Ovary (tissue), 9 donors: ENCODE results near the gene ZNF546. TPM values are rescaled to one million over a fixed set of nuclear protein-coding genes. Genes with fewer than 3 reads are reported as not detected.
"Not testable (repeated sequence)": the region's sequence is repeated elsewhere in the genome, so short reads cannot be mapped to it uniquely, and the experiment has no call there.

Experiments used
- DNase-seq, 5 donors: peaks; one replicate each; pipeline ENCODE4 v3.0.0-alpha.2; 2019 to 2020
- H3K27ac ChIP-seq, 2 donors: fragments of 200-600 bp; one replicate each; pipeline versions ENCODE4 v1.5.1 to v1.8.0; 2019 to 2022
- H3K27me3 ChIP-seq: fragments of 200-600 bp; one replicate; pipeline ENCODE4 v1.8.0; 2022
- H3K36me3 ChIP-seq: fragments of 200-600 bp; sonication (generic); one replicate; pipeline ENCODE4 v1.5.1; 2019
- H3K4me1 ChIP-seq: one replicate; pipeline ENCODE4 v1.8.1; 2013; ENCODE audit warnings: mild to moderate bottlenecking, moderate library complexity; ENCODE audit not compliant: insufficient read depth
- H3K4me3 ChIP-seq: fragments of 200-600 bp; sonication (generic); one replicate; pipeline ENCODE4 v1.5.1; 2017
- H3K9me3 ChIP-seq, 2 donors: fragments of 200-600 bp in 1 of 2; sonication (generic) in 1 of 2; one replicate each; pipeline versions ENCODE4 v1.5.1 to v1.8.1; 2013 to 2019; ENCODE audit warnings: mild to moderate bottlenecking in 1 of 2, moderate library complexity in 1 of 2
- EP300 ChIP-seq: sonication (generic); formaldehyde crosslinking; IDR thresholded peaks from one replicate; pipeline ENCODE4 v1.6.1; 2017; ENCODE audit warnings: antibody characterized with exemption
- POLR2A ChIP-seq: fragments of 450-650 bp; IDR thresholded peaks from one replicate; pipeline ENCODE4 v1.6.1; 2017; ENCODE audit warnings: antibody characterized with exemption, mild to moderate bottlenecking, moderate library complexity
- WGBS, 3 donors: extraction: QIAGEN DNeasy Blood & Tissue Kit in 1 of 3; methylation state at CpG; one replicate each; pipeline versions ENCODE4 v1.1.5 to v1.1.7; 2013 to 2017; 5-methylcytosine and 5-hydroxymethylcytosine counted together
- intact Hi-C, 4 donors: fragments of 100-400 bp; cut with DNase I; formaldehyde crosslinking; loops; one replicate each; pipeline versions ENCODE4 v1.11.0 to v1.15.1; 2022 to 2023
- polyA plus RNA-seq, 2 donors: library from polyadenylated mRNA; stranded (reverse); fragments of 200-250 nt in 1 of 2; fragments of 350-450 nt in 1 of 2; fragmentation: Illumina TruSeq in 1 of 2; extraction: RNeasy Lipid Tissue Mini Kit (QIAGEN cat#74804) in 1 of 2; gene quantifications; one replicate each; pipeline ENCODE4 v1.2.3, GENCODE V29; 2013 to 2014
- total RNA-seq, 7 donors: library from RNA; depleted of rRNA in 2 of 7; stranded (reverse); fragments of >200 nt in 2 of 7; fragmentation: NEBNext Ultra II Directional in 3 of 7; extraction: Animal tissue kit (Norgen Biotek cat#: 25700) in 3 of 7; gene quantifications; one replicate each; pipeline versions ENCODE4 v1.1.0 to v1.2.4, GENCODE V29; 2016 to 2023
- TF ChIP-seq, protein P1 (sequence below), 3 donors: fragments of 450-650 bp in 2 of 3; fragments of 200-600 bp in 1 of 3; IDR thresholded peaks; one replicate each; pipeline versions ENCODE4 v1.5.1 to v1.8.0; 2016 to 2022; ENCODE audit warnings: antibody characterized with exemption in 3 of 3, mild to moderate bottlenecking in 1 of 3
- donor health status: DM: no; HTN: no; CAD: no; lungs with moderate emphysema.
- donor health status: DM: no; HTN: no; CAD: no.
- donor health status: Bipolar disorder and iron deficiency.
- donor health status: DM: yes; HTN: yes; CAD: no.
- donor health status: DM: no; HTN: no; CAD: no.
- donor health status: DM: yes; HTN: yes; CAD: no.

Gene ZNF546
- total and polyA plus RNA-seq, 9 donors, result 2.9 to 11.1 (median 7.7) TPM

DNA sequence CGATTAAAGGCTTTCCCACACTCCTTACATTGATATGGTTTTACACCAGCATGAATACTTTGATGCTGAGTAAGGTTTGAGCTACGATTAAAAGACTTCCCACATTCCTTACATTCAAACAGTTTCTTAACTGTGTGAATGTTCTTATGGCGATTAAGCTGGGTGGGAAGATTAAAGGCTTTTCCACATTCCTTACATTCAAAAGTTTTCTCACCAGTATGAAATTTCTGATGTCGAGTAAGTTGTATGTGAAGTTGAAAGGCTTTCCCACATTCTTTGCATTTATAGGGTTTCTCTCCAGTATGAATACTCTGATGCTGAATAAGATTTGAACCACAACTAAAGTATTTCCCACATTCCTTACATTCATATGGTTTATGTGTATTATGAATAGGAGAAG, 39.1 kb downstream of the ZNF546 start:
- H3K9me3 ChIP-seq, result peaks cover 3 to 18% of the 10 kb centered on the region in 2 donors
- intact Hi-C loops, result no loop called here
- no peak for DNase-seq
- 93 to 97% (median 96%) methylated on average over 4 of the region's 4 CpGs for WGBS, 3 donors
- no peaks in the 10 kb centered on the region for H3K27me3 ChIP-seq
- no peak for TF ChIP-seq EP300
- no peak for TF ChIP-seq POLR2A
- TF ChIP-seq, protein P1, sequence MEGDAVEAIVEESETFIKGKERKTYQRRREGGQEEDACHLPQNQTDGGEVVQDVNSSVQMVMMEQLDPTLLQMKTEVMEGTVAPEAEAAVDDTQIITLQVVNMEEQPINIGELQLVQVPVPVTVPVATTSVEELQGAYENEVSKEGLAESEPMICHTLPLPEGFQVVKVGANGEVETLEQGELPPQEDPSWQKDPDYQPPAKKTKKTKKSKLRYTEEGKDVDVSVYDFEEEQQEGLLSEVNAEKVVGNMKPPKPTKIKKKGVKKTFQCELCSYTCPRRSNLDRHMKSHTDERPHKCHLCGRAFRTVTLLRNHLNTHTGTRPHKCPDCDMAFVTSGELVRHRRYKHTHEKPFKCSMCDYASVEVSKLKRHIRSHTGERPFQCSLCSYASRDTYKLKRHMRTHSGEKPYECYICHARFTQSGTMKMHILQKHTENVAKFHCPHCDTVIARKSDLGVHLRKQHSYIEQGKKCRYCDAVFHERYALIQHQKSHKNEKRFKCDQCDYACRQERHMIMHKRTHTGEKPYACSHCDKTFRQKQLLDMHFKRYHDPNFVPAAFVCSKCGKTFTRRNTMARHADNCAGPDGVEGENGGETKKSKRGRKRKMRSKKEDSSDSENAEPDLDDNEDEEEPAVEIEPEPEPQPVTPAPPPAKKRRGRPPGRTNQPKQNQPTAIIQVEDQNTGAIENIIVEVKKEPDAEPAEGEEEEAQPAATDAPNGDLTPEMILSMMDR (IDR thresholded peaks at IDR 0.05), result no peak
- no peak overlapping the region for H3K27ac ChIP-seq
- no peaks in the 10 kb centered on the region for H3K4me1 ChIP-seq
- no peaks in the 10 kb centered on the region for H3K36me3 ChIP-seq
- no peak overlapping the region for H3K4me3 ChIP-seq

GRCh38 chr19:40038047-40038446, 41.2 kb downstream of the ZNF546 start:
- intact Hi-C loops, H3K4me1 ChIP-seq, H3K36me3 ChIP-seq, H3K27ac ChIP-seq, H3K27me3 ChIP-seq, H3K9me3 ChIP-seq, DNase-seq, H3K4me3 ChIP-seq: not testable (repeated sequence)
- 96 to 100% (median 97%) methylated on average over 1 to 3 of the region's 3 CpGs for WGBS, 3 donors

GRCh38 chr19:40041718-40042117, 44.9 kb downstream of the ZNF546 start:
- H3K4me3 ChIP-seq, intact Hi-C loops, H3K4me1 ChIP-seq, H3K36me3 ChIP-seq, DNase-seq, H3K27me3 ChIP-seq, H3K27ac ChIP-seq: not testable (repeated sequence)
- peaks cover 0 to 22% of the 10 kb centered on the region in 2 donors for H3K9me3 ChIP-seq
- 94 to 100% (median 96%) methylated on average over 1 of the region's 1 CpG for WGBS, 3 donors

DNA sequence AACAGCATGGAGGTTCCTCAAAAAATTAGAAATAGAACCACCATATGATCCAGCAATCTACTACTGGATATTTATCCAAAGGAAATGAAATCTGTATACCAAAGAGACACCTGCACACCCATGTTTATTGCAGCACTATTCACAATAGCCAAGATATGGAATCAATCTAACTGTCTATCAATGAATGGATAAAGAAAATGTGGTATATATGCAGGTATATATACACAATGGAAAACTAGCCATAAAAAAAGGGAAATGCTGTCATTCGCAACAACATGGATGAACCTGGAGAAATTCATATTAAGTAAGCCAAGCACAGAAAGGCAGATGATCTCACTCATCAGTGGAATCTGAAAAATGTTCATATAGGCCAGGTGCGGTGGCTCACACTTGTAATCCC, 56.6 kb downstream of the ZNF546 start:
- no peak for DNase-seq
- no peaks in the 10 kb centered on the region for H3K4me1 ChIP-seq
- no peak overlapping the region for H3K27ac ChIP-seq
- peaks cover 0 to 14% of the 10 kb centered on the region in 2 donors for H3K9me3 ChIP-seq
- H3K36me3 ChIP-seq, result no peaks in the 10 kb centered on the region
- H3K4me3 ChIP-seq, result no peak overlapping the region
- intact Hi-C loops, result no loop called here
- no peaks in the 10 kb centered on the region for H3K27me3 ChIP-seq
- no peak for TF ChIP-seq EP300
- TF ChIP-seq POLR2A, result no peak
- TF ChIP-seq, protein P1 (IDR thresholded peaks at IDR 0.05), result no peak
- WGBS, 3 donors, result 97 to 99% (median 97%) methylated on average over 2 of the region's 2 CpGs

- Histone ChIP-seq H3K36me3 (no peaks in the 10 kb centered on the region), H3K27ac (no peak overlapping the region), H3K9me3 (peaks cover 0 to 10% of the 10 kb centered on the region in 2 donors), H3K27me3 (no peaks in the 10 kb centered on the region), H3K4me1 (no peaks in the 10 kb centered on the region), H3K4me3 (no peak overlapping the region)
- 93 to 94% (median 94%) methylated on average over 9 of the region's 9 CpGs for WGBS, 3 donors
- intact Hi-C loops, result no loop called here
- no peak for DNase-seq
- TF ChIP-seq EP300, result no peak
- no peak for TF ChIP-seq POLR2A
- TF ChIP-seq, protein P1 (IDR thresholded peaks at IDR 0.05), result no peak
Measured at GRCh38 chr19:40054632-40055031, 57.8 kb downstream of the ZNF546 start.

GRCh38 chr19:40055049-40055448, 58.2 kb downstream of the ZNF546 start:
- Histone ChIP-seq H3K9me3 (peaks cover 0 to 6% of the 10 kb centered on the region in 2 donors), H3K27me3 (no peaks in the 10 kb centered on the region), H3K36me3 (no peaks in the 10 kb centered on the region), H3K4me3 (peak overlapping the region; percentile 70), H3K27ac (no peak overlapping the region), H3K4me1 (no peaks in the 10 kb centered on the region)
- DNase-seq, result no peak
- WGBS, 3 donors, result 42 to 48% (median 47%) methylated on average over 10 of the region's 10 CpGs
- intact Hi-C loops, result no loop called here
- TF ChIP-seq POLR2A (no peak), EP300 (no peak)
- TF ChIP-seq, protein P1 (IDR thresholded peaks at IDR 0.05), result no peak
